Islet of Langerhans (tissue), 1 donor: ENCODE data around the gene COL5A1.

Source experiments
- FAIRE-seq: peaks from one replicate; lab custom pipeline; 2011; peaks lifted over from hg19 to GRCh38; lab: Jason Lieb, UNC

The COL5A1 gene

DNA sequence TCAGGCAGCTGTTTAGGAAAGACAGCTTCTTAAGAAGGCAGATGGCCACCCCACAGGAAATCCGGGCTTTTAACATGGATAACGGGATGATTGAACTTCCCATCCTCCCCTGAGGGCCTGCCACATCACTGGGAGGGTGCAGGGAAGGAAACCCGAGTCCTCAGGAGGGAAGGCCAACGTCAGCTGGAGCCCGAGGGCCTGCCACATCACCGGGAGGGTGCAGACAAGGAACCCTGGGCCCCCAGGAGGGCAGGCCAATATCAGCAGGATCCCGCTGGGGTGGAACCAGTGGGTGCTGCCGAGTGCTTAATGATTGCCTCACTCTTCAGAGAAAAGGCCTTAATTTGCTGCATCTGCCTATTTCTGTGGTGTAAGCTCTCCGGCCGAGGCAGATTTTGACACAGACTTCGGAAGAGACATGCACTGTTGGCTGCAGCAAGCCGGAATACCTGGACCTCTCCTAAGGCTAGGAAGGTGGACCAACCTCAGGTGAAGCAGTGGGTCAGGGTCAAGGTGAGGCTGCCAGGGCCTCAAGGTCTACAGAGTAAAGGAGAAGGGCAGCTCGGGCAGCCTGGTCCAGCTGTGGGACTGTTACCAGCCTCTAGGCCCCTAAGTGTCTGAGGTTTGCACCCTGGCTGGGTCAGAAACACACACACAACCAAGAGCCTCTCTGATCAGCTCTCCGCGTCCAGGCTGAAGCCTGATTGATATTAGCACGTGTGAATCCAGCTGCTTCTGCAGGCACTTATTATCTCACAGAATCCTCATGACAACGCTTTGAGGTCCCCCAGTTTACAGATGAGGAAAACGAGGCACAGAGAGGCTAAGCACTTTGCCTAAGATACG is 14.8 kb upstream of the COL5A1 start:
- FAIRE-seq, result no peak

DNA sequence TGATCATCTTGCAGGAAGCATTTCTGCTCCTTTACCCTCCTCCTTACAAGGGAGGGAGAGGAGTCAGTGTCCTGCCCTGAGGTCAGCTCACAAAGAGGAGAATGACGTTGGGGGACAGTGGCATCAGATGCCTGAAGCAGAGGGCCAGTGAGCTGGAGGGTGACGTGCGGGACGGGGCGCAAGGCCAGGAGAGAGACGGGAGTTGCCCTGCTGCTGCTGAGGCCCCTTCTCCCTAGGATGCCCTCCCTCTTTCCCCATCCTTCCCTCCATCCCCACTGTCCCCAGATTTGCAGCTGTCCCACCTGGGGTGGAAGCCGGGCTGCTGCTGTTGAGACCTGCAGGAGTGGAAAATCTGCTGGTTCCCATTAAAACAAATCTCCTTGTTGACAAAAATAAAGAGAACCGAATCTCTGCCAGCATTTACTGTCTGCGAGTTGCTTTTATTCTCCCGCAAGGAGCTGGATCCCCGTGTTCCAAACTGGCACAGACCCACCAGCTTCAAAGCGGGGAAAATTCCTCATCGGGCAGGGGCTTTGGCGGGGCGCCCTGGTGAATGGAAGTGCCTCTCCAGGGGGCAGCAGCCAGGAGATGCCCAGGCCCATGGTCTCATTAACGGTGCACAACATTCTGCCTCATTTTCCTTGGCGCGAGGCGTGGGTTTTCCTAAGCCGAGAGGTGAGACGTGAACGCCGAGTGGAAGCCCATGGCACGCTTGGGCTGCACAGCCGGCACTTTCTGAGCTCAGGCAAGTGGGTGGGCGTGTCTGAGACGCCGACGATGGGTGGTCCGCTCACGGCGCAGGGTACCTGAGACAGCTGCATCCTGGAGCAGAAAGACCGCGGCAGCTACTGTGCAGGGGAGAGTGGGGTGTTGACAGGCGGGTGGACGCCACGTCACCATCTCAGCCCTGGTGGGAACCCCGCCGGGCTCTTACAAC is 13.9 kb upstream of the COL5A1 start:
- no peak for FAIRE-seq

- no peak for FAIRE-seq
Measured at GRCh38 chr9:134628354-134628736, 13.3 kb upstream of the COL5A1 start.

- no peak for FAIRE-seq
Measured at GRCh38 chr9:134629061-134629585, 12.5 kb upstream of the COL5A1 start.

DNA sequence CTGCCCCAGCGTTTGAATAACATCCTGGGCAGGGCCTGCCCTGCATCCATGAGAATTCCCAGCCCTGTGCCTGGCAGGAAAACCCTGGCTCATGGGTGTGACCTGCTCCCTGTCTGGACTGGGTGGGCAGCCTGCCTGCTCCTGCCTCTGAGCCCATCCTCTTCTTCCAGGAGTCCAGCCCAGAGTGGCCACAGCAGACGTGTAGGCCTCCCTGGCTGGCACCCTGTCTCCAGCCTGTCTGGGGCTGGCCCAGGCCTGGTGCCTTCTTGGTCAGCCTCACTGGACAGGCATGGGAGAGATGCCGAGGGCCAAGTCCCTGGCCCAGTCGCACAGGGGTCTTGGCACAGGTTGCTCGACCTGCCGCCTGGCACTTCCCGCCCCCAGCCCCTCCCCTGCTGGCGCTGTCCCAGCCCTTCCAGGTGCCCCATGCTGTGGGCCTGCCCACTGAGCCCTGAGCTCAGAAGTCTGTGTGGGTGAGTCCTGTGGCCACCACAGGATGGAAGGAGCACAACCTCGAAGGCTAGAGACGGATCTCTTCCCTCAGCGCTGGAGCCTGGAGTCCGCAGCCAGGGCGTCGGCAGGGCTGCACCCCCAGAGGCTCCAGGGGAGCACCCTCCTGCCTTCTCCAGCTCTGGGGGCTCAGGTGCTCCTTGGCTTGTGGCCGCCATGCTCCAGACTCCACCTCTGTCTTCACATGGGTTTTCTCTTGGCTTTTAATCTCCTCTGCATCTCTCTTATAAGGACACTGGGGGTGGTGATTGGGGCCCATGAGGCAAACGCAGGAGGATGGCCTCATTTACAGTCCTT is 11.8 kb upstream of the COL5A1 start:
- FAIRE-seq, result no peak

DNA sequence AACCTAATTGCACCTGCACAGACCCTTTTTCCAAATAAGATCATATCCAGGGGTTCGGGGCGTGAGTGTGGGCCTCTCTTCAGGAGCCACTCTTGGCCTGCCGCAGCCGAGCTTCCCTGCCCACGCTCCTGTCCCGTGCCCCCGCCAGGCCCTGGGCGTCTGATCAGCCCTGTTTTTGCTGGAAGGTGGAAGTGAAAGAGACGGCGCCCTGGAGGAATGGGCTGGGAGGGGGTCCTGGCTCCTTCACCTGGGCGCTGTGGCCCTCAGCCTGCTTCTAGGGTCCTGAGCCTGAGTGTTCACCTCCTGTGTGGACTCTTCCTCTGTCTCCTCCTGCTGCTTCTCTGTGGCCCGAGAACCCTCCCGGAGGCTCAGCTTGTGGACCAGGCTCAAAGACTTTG is 11.2 kb upstream of the COL5A1 start:
- no peak for FAIRE-seq

DNA sequence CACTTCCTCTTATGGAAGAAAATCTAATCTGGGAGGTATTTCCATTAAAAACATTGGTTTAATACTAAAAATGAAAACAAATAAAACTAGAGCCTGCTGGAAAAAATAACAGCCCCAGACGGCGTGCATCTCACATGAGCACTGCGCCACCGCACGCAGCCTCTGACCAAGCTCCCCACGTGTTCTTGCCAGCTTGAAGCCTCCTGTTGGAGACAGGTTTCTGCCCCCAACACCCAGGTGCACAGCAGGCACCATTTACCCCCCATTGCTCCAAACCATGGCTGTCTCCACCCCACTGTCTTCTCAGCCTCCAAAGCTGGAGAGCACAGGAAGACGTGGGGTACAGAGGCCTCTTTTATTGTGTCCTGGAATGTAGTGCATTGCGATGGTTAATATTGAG is 10.7 kb upstream of the COL5A1 start:
- no peak for FAIRE-seq

GRCh38 chr9:134631881-134632280 is 9.7 kb upstream of the COL5A1 start:
- FAIRE-seq, result no peak

- no peak for FAIRE-seq
Measured at GRCh38 chr9:134632329-134632728, 9.3 kb upstream of the COL5A1 start.

- FAIRE-seq, result no peak
Measured at GRCh38 chr9:134633362-134634142, 8.1 kb upstream of the COL5A1 start.

DNA sequence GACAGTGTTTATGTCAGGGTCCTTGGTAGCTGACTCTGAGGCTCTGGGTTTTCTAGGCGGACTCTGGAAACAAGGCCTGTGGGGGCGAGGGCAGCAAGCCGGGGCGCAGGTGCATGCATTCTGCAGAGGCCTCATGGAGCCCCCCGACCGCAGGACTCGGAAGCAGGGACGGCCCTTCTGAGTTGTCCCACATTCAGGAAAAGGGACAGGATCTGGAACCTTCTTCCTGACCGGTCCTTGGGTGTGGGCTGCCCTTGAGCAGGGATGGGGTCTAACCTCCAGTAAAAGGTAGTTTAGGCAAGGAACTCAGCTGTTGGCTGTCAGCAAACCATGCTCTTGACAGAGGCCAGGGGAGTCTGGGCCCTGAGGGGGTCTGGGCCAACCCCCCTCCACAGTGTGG is 7.4 kb upstream of the COL5A1 start:
- no peak for FAIRE-seq

DNA sequence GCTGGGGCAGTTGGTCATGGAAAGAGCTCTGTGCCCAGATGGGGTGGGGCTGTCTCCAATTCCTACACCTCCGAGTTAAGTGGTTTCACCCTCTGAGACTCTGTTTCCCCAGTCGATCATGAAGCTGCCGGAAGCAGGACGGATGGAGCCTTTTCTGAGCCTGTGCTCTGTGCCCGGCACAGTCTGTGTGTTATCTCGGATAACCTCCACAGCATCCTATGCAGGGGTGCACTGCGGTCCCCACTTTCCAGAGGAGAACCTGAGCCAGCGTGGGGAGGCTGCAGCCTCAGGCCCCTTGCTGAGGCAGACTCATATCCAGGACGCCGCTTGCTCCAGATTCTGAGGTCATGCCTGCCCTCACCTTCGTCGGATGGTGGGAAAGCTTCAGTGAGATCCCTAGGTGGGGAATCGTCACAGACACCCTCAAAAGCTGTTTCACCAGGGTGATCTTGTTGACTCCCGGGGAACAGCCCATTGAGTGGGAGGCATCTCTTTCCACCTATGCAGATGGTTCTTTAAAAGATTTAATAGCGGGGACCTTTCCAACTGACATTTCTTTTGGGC is 6.9 kb upstream of the COL5A1 start:
- no peak for FAIRE-seq

DNA sequence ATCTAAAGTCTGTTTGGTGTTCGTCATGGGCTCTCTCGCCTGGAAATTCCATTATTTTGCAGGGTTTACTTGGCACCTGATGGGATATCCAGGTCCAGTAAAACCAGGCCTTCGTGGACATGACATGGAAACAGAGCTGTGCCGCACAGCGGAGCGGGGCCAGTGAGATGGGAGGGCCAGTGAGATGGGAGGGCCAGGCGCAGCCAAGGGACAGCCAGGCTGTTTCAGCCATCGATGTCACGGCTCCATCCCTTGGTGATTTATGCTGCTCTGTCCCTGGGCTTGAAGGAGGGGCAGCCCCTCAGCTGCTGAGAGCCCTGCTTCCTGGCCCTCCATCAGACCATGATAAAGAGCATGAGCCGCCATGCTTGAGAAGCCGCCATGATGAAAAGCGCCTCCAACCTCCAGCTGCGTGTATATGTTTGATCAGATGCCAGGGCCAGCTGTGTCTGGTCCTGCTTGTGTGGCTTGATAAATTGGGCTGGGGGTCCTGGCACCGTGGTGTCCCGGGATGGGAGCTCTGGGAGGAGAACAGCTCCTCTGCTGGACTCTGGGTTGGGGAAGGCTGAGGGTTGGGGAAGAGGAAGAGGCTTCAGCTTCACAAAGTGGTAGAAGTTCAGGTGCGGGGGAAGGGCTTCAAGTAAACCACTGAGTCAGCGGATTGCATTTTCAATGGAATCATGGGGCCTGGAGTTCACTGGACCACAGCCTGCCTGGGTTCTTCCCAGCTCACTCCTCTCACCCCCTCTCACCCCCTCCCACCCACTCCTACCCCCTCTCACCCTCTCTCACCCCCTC is 6.1 kb upstream of the COL5A1 start:
- FAIRE-seq, result no peak

DNA sequence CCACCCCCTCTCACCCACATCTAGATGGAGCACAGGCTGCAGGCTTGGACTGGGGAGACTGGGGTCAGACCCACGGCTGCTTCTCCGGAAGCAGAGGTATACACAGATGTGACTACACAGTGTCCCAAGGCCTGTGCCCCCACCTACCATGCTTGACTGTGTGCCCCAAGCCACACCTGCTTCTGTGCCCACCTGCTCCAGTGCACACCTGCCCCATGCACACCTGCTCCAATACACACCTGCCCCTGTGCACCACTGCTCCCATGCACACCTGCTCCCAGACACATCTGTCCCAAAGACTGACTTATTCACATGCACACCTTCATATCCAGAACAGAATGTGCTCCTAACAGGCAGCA is 5.5 kb upstream of the COL5A1 start:
- FAIRE-seq, result no peak

GRCh38 chr9:134637241-134637640 is 4.4 kb upstream of the COL5A1 start:
- FAIRE-seq, result no peak

DNA sequence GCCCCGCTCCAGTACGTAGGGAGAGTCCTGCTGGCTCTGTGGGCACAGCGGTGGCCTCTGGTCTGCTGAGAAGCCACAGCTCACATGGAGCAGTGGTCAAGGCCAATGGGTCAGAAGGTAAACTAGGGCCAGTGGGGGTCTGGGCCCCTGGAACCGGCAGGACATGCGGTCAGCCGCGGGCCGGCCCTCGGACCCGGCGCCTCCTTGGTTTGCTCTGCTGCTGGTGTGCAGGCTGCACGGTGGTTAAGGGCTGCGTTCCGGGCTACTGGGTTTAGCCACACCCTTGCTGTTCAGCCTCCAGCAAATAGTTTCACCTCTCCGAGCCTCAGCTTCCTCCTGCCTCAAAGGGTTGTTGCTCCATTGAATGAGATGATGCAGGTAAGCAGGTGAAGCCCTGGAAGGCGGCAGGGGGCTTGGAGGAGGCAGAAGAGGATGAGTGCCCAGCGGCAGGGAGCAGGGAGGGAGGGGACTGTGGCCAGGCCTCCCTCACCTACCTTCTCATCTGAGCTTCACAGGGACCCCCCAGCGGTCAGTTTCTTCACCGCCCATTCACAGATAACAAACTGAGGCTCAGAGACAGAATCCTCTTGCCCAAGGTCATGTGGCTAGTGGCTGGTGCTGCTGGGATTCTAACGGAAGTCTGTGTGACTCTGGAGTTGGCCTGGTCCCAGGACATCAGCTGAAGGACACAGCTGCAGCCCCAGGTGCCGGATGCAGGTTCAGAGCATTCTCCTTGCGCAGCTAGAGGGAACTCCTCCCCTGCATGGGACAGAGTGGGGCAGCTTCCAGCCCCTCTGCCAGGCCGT is 3.7 kb upstream of the COL5A1 start:
- no peak for FAIRE-seq

DNA sequence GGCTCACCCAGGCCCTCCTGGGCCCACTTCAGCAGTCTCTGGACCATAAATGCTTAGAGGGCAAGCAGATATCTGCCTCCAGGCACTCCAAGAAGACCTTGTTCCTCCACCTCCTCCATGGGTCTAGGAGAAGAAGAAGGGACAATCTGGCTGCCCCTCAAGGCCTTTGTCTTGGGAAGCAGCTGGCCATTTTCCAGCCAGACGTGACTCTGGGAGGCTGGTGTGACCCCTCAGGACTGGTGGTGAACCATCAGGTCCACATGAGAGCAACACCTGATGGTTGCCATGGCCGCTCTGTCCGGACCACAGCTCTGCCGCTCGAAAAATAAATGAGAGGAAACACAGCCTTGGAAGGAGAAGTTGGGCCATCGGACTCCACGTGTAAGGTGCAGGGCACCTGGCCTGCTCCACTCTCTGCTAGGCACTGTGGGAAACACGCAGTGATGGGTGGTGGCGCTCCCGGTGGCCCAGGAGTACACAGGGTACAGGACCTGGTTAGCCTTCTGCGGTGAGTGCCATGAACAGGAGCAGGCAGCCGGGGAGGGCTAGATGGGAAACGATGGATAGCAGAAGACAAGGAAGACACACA is 3.0 kb upstream of the COL5A1 start:
- no peak for FAIRE-seq

DNA sequence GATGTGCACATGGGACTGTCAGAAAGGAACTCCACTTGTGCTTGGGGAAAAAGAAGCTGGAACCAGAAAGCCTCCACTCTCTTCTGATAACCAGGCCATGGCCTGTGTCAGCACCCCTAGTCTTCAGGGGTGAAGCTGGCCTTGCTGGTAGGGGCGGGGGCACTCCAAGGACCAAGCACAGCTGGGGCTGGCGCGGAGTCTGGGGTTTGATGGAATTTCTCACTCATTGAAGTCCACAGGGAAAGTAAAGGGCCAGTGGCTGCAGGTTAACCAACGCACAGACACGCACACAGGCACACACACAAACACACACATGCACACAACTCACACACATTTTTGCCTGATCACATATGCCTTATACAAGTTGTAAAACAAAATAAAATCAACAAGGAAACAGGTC is 1.6 kb upstream of the COL5A1 start:
- FAIRE-seq, result no peak

DNA sequence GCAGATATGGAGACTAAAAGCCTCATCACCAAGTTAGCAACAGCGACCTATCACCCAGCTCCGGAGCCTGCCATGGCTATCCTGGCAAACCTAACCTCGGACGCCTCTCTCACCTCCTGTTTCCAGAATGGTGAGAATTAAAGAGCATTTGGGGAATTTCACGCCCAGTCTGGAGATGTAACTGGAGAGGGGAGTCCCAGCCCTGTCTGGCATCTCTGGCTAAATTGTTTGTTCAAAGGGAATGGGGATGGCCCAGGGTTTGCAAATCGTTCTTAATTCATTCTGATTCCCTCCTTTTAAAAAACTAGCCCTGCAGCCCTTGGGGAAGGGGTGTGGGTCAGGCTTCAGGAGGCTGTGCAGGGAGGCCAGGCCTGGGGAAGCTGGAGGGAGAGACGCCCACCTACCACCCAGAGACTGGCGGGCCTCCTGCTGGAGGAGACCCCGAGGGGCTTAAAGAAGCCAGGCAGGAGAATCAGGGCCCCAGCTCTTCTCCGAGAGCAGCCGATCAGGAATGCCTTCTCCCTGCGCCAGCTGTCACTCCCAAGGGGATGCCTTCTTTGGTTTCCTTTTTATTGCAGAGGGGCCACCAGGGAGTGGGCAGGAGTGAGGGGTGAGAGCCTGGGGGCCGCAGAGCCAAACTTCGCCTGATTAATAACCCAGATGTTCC is 964 bp upstream of the COL5A1 start:
- no peak for FAIRE-seq
